ENCODE results near the gene POU3F4.

POU3F4 gene

GRCh38 chrX:83512111-83512510 lies 4.0 kb downstream of the POU3F4 start:
- TF ChIP-seq CTCF (IDR thresholded peaks at IDR 0.05), result no peak
- no peak overlapping the region for H3K4me3 ChIP-seq
- no peak overlapping the region for H3K27ac ChIP-seq
- H3K27me3 ChIP-seq, result peaks cover 0 to 35% of the 10 kb centered on the region in 2 donors
- H3K4me1 ChIP-seq, result peaks cover 0 to 23% (median 10%) of the 10 kb centered on the region in 4 donors
- H3K36me3 ChIP-seq, result no peaks in the 10 kb centered on the region
- intact Hi-C loops (cut with DNase I; ENCODE audit: low total_unique reads), result no loop called here
- no peak for DNase-seq
- H3K9me3 ChIP-seq, result no peaks in the 10 kb centered on the region

GRCh38 chrX:83516597-83516996 lies 8.5 kb downstream of the POU3F4 start:
- no peak for TF ChIP-seq CTCF (IDR thresholded peaks at IDR 0.05)
- H3K36me3 ChIP-seq, result no peaks in the 10 kb centered on the region
- intact Hi-C loops (cut with DNase I; ENCODE audit: low total_unique reads), result no loop called here
- H3K27me3 ChIP-seq, result peaks cover 0 to 6% of the 10 kb centered on the region in 2 donors
- H3K4me3 ChIP-seq, result no peak overlapping the region
- DNase-seq, result no peak
- H3K4me1 ChIP-seq, result no peaks in the 10 kb centered on the region
- H3K9me3 ChIP-seq, result no peaks in the 10 kb centered on the region
- H3K27ac ChIP-seq, result no peak overlapping the region

- no peak for DNase-seq
- no peak for TF ChIP-seq CTCF (IDR thresholded peaks at IDR 0.05)
- Histone ChIP-seq H3K27me3 (no peaks in the 10 kb centered on the region), H3K36me3 (no peaks in the 10 kb centered on the region), H3K9me3 (no peaks in the 10 kb centered on the region), H3K4me3 (no peak overlapping the region), H3K4me1 (no peaks in the 10 kb centered on the region), H3K27ac (no peak overlapping the region)
- intact Hi-C loops (cut with DNase I; ENCODE audit: low total_unique reads), result no loop called here
Measured at GRCh38 chrX:83521905-83522304, 13.8 kb downstream of the POU3F4 start.

- no peaks in the 10 kb centered on the region for H3K9me3 ChIP-seq
- H3K27ac ChIP-seq, result no peak overlapping the region
- H3K27me3 ChIP-seq, result no peaks in the 10 kb centered on the region
- H3K4me3 ChIP-seq, result no peak overlapping the region
- H3K4me1 ChIP-seq, result no peaks in the 10 kb centered on the region
- DNase-seq, result no peak
- intact Hi-C loops (cut with DNase I; ENCODE audit: low total_unique reads), result no loop called here
- H3K36me3 ChIP-seq, result no peaks in the 10 kb centered on the region
- no peak for TF ChIP-seq CTCF (IDR thresholded peaks at IDR 0.05)
Measured at GRCh38 chrX:83529950-83530349, 21.9 kb downstream of the POU3F4 start.

- DNase-seq, result no peak
- no peak overlapping the region for H3K4me3 ChIP-seq
Measured at GRCh38 chrX:83535417-83536196, 27.5 kb downstream of the POU3F4 start.

More at GRCh38 chrX:83535417-83536196, 27.5 kb downstream of the POU3F4 start:
- intact Hi-C loops (cut with DNase I; ENCODE audit: low total_unique reads), result no loop called here
- no peak for TF ChIP-seq CTCF (IDR thresholded peaks at IDR 0.05)
- no peaks in the 10 kb centered on the region for H3K27me3 ChIP-seq
- H3K4me1 ChIP-seq, result no peaks in the 10 kb centered on the region
- H3K27ac ChIP-seq, result no peak overlapping the region
- no peaks in the 10 kb centered on the region for H3K36me3 ChIP-seq
- H3K9me3 ChIP-seq, result no peaks in the 10 kb centered on the region
